WERI-Rb-1 (cell line): ENCODE data around the gene SECTM1.
"Not testable (repeated sequence)": the region's sequence is repeated elsewhere in the genome, so short reads cannot be mapped to it uniquely, and the experiment has no call there.

Source experiments
- DNase-seq: peaks from one replicate; pipeline ENCODE4 v3.0.0-alpha.2; 2020
- H3K27ac ChIP-seq: fragments of 250-450 bp; sonication (Bioruptor Pico); 2 replicates; pipeline ENCODE4 v1.5.1; 2020; ENCODE audit warnings: mild to moderate bottlenecking, moderate library complexity
- H3K27me3 ChIP-seq: fragments of 250-450 bp; sonication (Bioruptor Pico); 2 replicates; pipeline ENCODE4 v1.5.1; 2021; ENCODE audit warnings: mild to moderate bottlenecking, low read depth, moderate library complexity; ENCODE audit not compliant: insufficient read depth, severe bottlenecking
- H3K36me3 ChIP-seq: fragments of 250-450 bp; sonication (Bioruptor Pico); 2 replicates; pipeline ENCODE4 v1.5.1; 2020; ENCODE audit warnings: mild to moderate bottlenecking, moderate library complexity
- H3K4me3 ChIP-seq: 2 replicates; pipeline ENCODE4 v1.5.1; 2011; ENCODE audit warnings: low read depth, mild to moderate bottlenecking, control low read depth, low read length
- H3K9me3 ChIP-seq: fragments of 250-450 bp; sonication (Bioruptor Pico); 2 replicates; pipeline ENCODE4 v1.5.1; 2021; ENCODE audit warnings: mild to moderate bottlenecking, moderate library complexity; ENCODE audit not compliant: severe bottlenecking
- CTCF ChIP-seq: IDR thresholded peaks from 2 replicates; pipeline ENCODE4 v1.5.1; 2011; ENCODE audit warnings: low read depth, mild to moderate bottlenecking, control low read depth, inconsistent platforms, low read length

The SECTM1 gene

DNA sequence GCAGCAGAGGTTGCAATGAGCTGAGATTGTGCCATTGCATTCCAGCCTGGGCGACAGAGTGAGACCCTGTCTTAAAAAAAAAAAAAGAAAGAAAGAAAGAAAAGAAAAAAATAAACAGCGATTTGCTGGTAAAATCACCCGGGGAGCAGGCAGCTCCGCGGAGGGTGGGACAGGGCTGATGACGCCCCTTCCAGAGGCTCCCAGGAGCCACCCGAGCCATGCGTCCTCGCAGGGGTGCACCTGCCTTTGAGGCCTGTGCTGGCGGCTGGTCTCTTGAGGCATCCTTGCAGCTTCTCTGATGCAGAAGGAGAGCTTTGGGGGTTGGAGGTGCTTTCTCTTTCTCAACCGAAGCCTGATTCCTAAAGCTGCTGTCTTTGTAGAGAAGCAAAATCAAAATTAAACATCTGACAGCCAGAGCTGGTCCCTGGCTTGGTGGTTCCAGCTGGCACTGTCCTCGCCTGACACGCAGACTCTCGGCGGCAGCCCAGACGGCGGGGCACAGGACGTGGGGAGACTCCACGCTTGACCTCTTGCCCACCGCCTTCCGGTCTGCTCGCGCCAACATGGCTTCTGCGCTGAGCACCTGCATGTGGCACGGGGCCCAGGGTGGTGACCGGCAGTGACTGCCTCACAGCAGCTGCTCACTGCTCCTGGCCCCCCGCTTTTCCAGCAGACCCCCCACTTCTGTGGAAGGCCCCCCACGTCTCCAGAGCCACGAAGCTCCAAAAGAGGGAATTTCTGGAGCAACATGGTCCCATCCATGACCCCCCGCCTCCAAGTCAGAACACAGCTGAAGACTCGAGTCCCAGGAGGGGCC is 44.6 kb upstream of the SECTM1 start:
- Histone ChIP-seq H3K27me3 (no peaks in the 10 kb centered on the region), H3K36me3 (no peaks in the 10 kb centered on the region), H3K4me3 (no peak overlapping the region), H3K9me3 (no peaks in the 10 kb centered on the region), H3K27ac (no peak overlapping the region)
- TF ChIP-seq CTCF, result no peak
- no peak for DNase-seq

GRCh38 chr17:82377294-82377693 is 43.7 kb upstream of the SECTM1 start:
- DNase-seq, H3K9me3 ChIP-seq, H3K27me3 ChIP-seq, H3K36me3 ChIP-seq, H3K4me3 ChIP-seq, H3K27ac ChIP-seq: not testable (repeated sequence)

DNA sequence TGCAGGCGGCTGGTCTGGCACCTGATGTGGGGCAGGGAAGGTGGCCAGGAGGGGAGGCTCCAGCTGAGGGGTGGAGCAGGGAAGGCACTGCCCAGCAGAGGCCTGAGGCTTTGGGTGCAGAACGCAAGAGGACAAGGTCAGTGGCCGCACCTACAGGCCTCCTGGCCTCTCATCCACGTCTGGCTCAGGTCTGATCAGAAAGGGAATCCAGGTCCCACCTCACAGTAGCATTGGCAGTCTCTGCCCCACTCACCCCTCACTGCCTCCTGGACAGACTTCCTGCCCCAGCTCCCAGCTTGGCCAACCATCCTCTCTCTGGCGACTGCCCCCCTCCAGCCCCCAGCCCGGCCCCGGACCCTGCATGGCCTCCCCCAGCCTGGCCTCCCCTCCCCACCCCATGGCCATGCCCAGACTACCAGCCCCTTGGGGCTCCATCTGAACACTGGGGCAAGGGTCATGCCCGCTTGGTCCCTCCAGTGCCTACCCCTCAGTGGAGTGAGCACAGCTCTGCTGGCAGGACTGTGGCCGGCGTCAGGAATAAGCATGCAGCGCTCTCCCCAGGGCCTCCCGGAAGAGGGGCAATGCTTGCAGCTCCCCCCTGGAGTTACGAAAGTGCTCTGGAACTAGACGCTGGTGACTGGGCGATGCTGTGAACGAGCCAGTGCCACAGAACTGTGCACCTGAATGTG is 42.6 kb upstream of the SECTM1 start:
- DNase-seq, result no peak
- Histone ChIP-seq H3K27me3 (no peaks in the 10 kb centered on the region), H3K36me3 (no peaks in the 10 kb centered on the region), H3K9me3 (no peaks in the 10 kb centered on the region), H3K27ac (peak overlapping the region; percentile 33), H3K4me3 (no peak overlapping the region)
- no peak for TF ChIP-seq CTCF

GRCh38 chr17:82375359-82376041 is 41.9 kb upstream of the SECTM1 start:
- Histone ChIP-seq H3K27me3 (no peaks in the 10 kb centered on the region), H3K4me3 (no peak overlapping the region), H3K27ac (no peak overlapping the region), H3K9me3 (no peaks in the 10 kb centered on the region), H3K36me3 (no peaks in the 10 kb centered on the region)
- no peak for TF ChIP-seq CTCF
- DNase-seq, result no peak

- no peak for TF ChIP-seq CTCF
- Histone ChIP-seq H3K27me3 (no peaks in the 10 kb centered on the region), H3K36me3 (no peaks in the 10 kb centered on the region)
These were observed 41.2 kb upstream of the SECTM1 start for GRCh38 chr17:82374626-82375331.

More at GRCh38 chr17:82374626-82375331, 41.2 kb upstream of the SECTM1 start:
- no peak for DNase-seq
- no peak overlapping the region for H3K4me3 ChIP-seq
- no peaks in the 10 kb centered on the region for H3K9me3 ChIP-seq
- H3K27ac ChIP-seq, result no peak overlapping the region
